A673 (cell line): ENCODE data around the gene TNFAIP8L3. TPM values are rescaled to one million over a fixed set of nuclear protein-coding genes. Genes with fewer than 3 reads are reported as not detected.

Experiments
- BruUV-seq: library from RNA; stranded (reverse); fragments of 400-500 nt; replicated peaks from 2 replicates; lab custom pipeline; 2021; lab: Mats Ljungman, UMichigan
- CTCF ChIA-PET: fragments of 300-600 bp; sonication (Branson Sonifier 250); formaldehyde crosslinking; loops from one replicate; lab custom pipeline; 2022; ENCODE audit warnings: antibody characterized with exemption; lab: Charles Lee
- POLR2A ChIA-PET: fragments of 300-600 bp; sonication (Branson Sonifier 250); formaldehyde crosslinking; loops from one replicate; lab custom pipeline; 2022; ENCODE audit warnings: antibody characterized with exemption; ENCODE audit not compliant: low non-redundant PET; lab: Charles Lee
- DNase-seq: peaks from one replicate; pipeline ENCODE4 v3.0.0-alpha.2; 2015; ENCODE audit warnings: low spot score
- H3K27ac ChIP-seq: fragments of 200-600 bp; sonication (generic); 2 replicates; pipeline ENCODE4 v1.5.1; 2016; ENCODE audit warnings: mixed run types, low read depth, mild to moderate bottlenecking, mixed read lengths, antibody characterized with exemption, low read length; ENCODE audit not compliant: poor library complexity, severe bottlenecking
- H3K27me3 ChIP-seq: fragments of 200-600 bp; sonication (generic); replicated peaks from 2 replicates; pipeline ENCODE4 v1.6.1; 2017; ENCODE audit warnings: mixed run types, low read depth, mild to moderate bottlenecking, mixed read lengths, antibody characterized with exemption, low read length; ENCODE audit not compliant: insufficient read depth, poor library complexity
- H3K36me3 ChIP-seq: fragments of 200-600 bp; sonication (generic); 2 replicates; pipeline ENCODE4 v1.6.1; 2016; ENCODE audit warnings: mixed run types, mild to moderate bottlenecking, mixed read lengths, antibody characterized with exemption, low read length; ENCODE audit not compliant: insufficient read depth, poor library complexity, severe bottlenecking
- H3K4me1 ChIP-seq: fragments of 200-600 bp; sonication (generic); 2 replicates; pipeline ENCODE4 v1.6.1; 2017; ENCODE audit warnings: mixed run types, mild to moderate bottlenecking, mixed read lengths, antibody characterized with exemption, low read length; ENCODE audit not compliant: insufficient read depth, poor library complexity, severe bottlenecking
- H3K4me3 ChIP-seq: fragments of 200-600 bp; sonication (generic); 2 replicates; pipeline ENCODE4 v1.5.1; 2016; ENCODE audit warnings: low read depth, mixed run types, mild to moderate bottlenecking, mixed read lengths, low read length; ENCODE audit not compliant: poor library complexity, severe bottlenecking
- H3K9me3 ChIP-seq: fragments of 200-600 bp; sonication (generic); 2 replicates; pipeline ENCODE4 v1.6.1; 2016; ENCODE audit warnings: mixed run types, low read depth, mild to moderate bottlenecking, mixed read lengths, antibody characterized with exemption, low read length; ENCODE audit not compliant: poor library complexity, severe bottlenecking
- EZH2 ChIP-seq: fragments of 200-600 bp; sonication (generic); IDR thresholded peaks from 2 replicates; pipeline ENCODE4 v1.6.1; 2017; ENCODE audit warnings: borderline replicate concordance, low read depth, mild to moderate bottlenecking, mixed read lengths, antibody characterized with exemption, low read length; ENCODE audit not compliant: poor library complexity, severe bottlenecking
- intact Hi-C: fragments of 100-400 bp; cut with micrococcal nuclease; formaldehyde crosslinking; loops from one replicate; pipeline ENCODE4 v1.10.0; 2022; ENCODE audit not compliant: unreplicated experiment
- total RNA-seq: library from RNA; stranded (reverse); gene quantifications from 2 replicates; pipeline ENCODE4 v1.2.3, GENCODE V29; 2021
- TF ChIP-seq, protein P1 (sequence below): fragments of 300-800, 200-600 bp; sonication (generic); conservative IDR thresholded peaks from 2 replicates; pipeline ENCODE4 v1.5.1; 2017; ENCODE audit warnings: low read depth, mild to moderate bottlenecking, antibody characterized with exemption, low read length, moderate library complexity, mixed read lengths

The TNFAIP8L3 gene
- total RNA-seq, 1 experiment from 2014 or later: 0.15 TPM

DNA sequence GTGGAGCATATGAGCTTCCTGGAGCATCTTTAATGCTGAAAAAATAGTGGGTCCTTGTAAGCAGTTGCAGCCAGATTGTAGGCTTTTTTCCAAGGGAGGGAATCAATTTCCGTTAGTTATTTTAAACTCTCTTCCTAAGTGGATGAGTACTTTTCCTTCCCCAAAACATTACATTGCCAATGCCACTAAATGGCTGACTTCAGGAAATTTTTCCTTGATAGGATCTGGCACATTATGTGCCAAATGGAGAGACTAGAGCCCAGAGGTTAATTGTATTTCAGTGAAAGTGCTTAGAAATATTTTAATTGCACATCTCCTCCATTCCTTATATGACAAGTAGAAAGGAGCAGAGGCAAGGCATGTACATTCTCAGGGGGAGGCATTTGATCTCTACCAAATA, 83.5 kb downstream of the TNFAIP8L3 start:
- no peaks in the 10 kb centered on the region for H3K9me3 ChIP-seq
- BruUV-seq: no TSS peak
- H3K36me3 ChIP-seq: no peaks in the 10 kb centered on the region
- POLR2A ChIA-PET: no interaction called here
- no peaks in the 10 kb centered on the region for H3K4me1 ChIP-seq
- DNase-seq: no peak
- H3K27me3 ChIP-seq: no peaks in the 10 kb centered on the region
- TF ChIP-seq, protein P1, sequence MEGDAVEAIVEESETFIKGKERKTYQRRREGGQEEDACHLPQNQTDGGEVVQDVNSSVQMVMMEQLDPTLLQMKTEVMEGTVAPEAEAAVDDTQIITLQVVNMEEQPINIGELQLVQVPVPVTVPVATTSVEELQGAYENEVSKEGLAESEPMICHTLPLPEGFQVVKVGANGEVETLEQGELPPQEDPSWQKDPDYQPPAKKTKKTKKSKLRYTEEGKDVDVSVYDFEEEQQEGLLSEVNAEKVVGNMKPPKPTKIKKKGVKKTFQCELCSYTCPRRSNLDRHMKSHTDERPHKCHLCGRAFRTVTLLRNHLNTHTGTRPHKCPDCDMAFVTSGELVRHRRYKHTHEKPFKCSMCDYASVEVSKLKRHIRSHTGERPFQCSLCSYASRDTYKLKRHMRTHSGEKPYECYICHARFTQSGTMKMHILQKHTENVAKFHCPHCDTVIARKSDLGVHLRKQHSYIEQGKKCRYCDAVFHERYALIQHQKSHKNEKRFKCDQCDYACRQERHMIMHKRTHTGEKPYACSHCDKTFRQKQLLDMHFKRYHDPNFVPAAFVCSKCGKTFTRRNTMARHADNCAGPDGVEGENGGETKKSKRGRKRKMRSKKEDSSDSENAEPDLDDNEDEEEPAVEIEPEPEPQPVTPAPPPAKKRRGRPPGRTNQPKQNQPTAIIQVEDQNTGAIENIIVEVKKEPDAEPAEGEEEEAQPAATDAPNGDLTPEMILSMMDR: no peak
- no peak for TF ChIP-seq EZH2
- no peak overlapping the region for H3K27ac ChIP-seq
- CTCF ChIA-PET: no interaction called here
- intact Hi-C loops: no loop called here
- no peak overlapping the region for H3K4me3 ChIP-seq

DNA sequence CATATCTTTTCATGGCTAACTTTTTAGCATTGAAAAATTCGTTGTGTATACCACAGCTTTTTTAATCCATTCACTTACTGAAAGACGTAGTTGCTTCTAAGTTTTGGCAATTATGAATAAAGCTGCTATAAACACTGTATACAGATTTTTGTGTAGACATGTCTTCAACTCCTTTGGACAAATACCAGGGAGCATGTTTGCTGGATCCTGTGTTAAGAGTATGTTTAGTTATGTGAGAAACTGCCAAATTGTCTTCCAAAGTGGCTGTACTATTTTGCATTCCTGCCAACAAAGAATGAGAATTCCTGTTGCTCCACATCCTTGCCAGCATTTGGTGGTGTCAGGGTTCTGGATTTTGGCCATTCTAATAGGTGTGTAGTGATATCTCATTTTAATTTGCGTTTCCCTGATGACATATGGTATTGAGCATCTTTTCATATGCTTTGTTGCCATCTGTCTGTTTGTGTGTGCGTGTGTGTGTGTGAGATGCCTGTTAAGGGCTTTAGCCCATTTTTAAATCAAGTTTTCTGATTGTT, 87.5 kb downstream of the TNFAIP8L3 start:
- H3K27me3 ChIP-seq: no peaks in the 10 kb centered on the region
- intact Hi-C loops: no loop called here
- H3K9me3 ChIP-seq: no peaks in the 10 kb centered on the region
- no peak for DNase-seq
- no peak for TF ChIP-seq EZH2
- TF ChIP-seq, protein P1: no peak
- no peaks in the 10 kb centered on the region for H3K4me1 ChIP-seq
- ChIA-PET POLR2A (no interaction called here), CTCF (no interaction called here)
- BruUV-seq: no TSS peak
- H3K27ac ChIP-seq: no peak overlapping the region
- H3K4me3 ChIP-seq: no peak overlapping the region
- H3K36me3 ChIP-seq: peaks cover 5% of the 10 kb centered on the region

Other genes with a start within 250 kb of the TNFAIP8L3 start
- 13.7 and 13.9 TPM in 2 replicates for gene AP4E1, start 186.2 kb downstream of the TNFAIP8L3 start, total RNA-seq
- gene CYP19A1, start 243.7 kb upstream of the TNFAIP8L3 start, total RNA-seq: 0.42 and 0.80 TPM in 2 replicates
- not detected in 2 replicates for gene GLDN, start 246.7 kb upstream of the TNFAIP8L3 start, total RNA-seq